Neural crest cell (in vitro differentiated cells): ENCODE results near the gene PICK1. TPM values are rescaled to one million over a fixed set of nuclear protein-coding genes. Genes with fewer than 3 reads are reported as not detected.

Experiments used
- DNase-seq: peaks from one replicate; pipeline ENCODE4 v3.0.0; 2021; ENCODE audit warnings: low read depth, mixed read lengths, low spot score
- H3K27ac Mint-ChIP-seq: one replicate; pipeline ENCODE4 v1.8.0; 2021; ENCODE audit warnings: mild to moderate bottlenecking, mixed read lengths; ENCODE audit not compliant: unreplicated experiment
- H3K27me3 Mint-ChIP-seq: 2 replicates; pipeline ENCODE4 v1.8.0; 2021; ENCODE audit warnings: low read depth, mild to moderate bottlenecking, mixed read lengths
- H3K36me3 Mint-ChIP-seq: 2 replicates; pipeline ENCODE4 v1.8.0; 2021; ENCODE audit warnings: low read depth, mild to moderate bottlenecking, mixed read lengths
- H3K4me1 Mint-ChIP-seq: 2 replicates; pipeline ENCODE4 v1.8.0; 2021; ENCODE audit warnings: mixed read lengths
- H3K4me3 Mint-ChIP-seq: one replicate; pipeline ENCODE4 v1.8.0; 2021; ENCODE audit warnings: mild to moderate bottlenecking, mixed read lengths
- H3K9me3 Mint-ChIP-seq: 2 replicates; pipeline ENCODE4 v1.8.0; 2021; ENCODE audit warnings: mixed read lengths
- total RNA-seq: library from RNA; stranded (reverse); gene quantifications from 2 replicates; pipeline ENCODE4 v1.2.1, GENCODE V29; 2021
- TF ChIP-seq, protein P1 (sequence below): fragments of 200-600 bp; sonication (generic); conservative IDR thresholded peaks from 2 replicates; pipeline ENCODE4 v1.5.0; 2021; ENCODE audit warnings: antibody characterized with exemption, mild to moderate bottlenecking

PICK1 gene
- total RNA-seq, 1 donor from 2014 or later = 24.0 TPM

DNA sequence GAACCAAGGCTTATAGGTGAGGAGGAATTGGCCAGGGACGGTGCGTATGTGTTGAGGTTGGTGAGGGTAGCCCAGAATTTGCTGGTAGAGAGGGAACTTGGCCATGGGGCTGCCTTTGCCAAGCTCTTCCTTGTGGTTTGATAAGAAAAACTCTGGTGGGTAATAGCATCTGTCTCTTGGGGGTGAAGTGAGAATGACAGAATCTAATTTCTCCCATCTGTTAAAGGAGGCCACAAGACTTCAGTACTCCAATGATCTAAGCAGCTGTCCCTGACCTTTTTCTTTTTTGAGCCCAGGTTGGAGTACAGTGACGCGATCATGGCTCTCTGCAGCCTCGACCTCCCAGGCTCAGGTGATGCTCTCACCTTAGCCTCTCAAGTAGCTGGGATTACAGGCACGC lies 36.0 kb upstream of the PICK1 start:
- TF ChIP-seq, protein P1, sequence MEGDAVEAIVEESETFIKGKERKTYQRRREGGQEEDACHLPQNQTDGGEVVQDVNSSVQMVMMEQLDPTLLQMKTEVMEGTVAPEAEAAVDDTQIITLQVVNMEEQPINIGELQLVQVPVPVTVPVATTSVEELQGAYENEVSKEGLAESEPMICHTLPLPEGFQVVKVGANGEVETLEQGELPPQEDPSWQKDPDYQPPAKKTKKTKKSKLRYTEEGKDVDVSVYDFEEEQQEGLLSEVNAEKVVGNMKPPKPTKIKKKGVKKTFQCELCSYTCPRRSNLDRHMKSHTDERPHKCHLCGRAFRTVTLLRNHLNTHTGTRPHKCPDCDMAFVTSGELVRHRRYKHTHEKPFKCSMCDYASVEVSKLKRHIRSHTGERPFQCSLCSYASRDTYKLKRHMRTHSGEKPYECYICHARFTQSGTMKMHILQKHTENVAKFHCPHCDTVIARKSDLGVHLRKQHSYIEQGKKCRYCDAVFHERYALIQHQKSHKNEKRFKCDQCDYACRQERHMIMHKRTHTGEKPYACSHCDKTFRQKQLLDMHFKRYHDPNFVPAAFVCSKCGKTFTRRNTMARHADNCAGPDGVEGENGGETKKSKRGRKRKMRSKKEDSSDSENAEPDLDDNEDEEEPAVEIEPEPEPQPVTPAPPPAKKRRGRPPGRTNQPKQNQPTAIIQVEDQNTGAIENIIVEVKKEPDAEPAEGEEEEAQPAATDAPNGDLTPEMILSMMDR = no peak
- Mint-ChIP-seq H3K27me3 (no peaks in the 10 kb centered on the region), H3K4me3 (peak overlapping the region; percentile 52), H3K9me3 (no peaks in the 10 kb centered on the region), H3K36me3 (no peaks in the 10 kb centered on the region), H3K4me1 (peaks cover 68% of the 10 kb centered on the region), H3K27ac (peak overlapping the region; percentile 86)
- no peak for DNase-seq

DNA sequence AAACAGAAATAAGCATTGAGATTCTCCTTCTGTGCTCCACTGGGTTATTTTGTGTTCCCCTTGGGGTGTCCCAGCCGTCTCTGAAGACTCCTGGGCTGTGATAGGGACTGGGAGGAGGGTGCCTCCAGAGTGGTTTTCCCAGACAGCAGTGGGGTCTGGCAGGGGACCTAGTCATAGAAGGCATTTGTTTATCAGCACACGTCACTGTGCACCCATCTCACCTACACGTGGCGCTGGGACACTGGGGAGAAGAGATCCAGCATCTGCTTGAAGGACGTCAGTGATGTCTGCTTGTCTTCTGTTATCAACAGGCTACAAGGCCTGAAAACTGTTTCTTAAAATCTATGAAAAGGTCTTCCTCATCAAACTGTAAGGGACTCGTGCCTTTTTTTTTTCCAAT lies 34.2 kb upstream of the PICK1 start:
- H3K9me3 Mint-ChIP-seq = no peaks in the 10 kb centered on the region
- no peak for DNase-seq
- H3K36me3 Mint-ChIP-seq = no peaks in the 10 kb centered on the region
- peak overlapping the region; percentile 71 for H3K27ac Mint-ChIP-seq
- TF ChIP-seq, protein P1 = no peak
- H3K4me1 Mint-ChIP-seq = peaks cover 68% of the 10 kb centered on the region
- no peak overlapping the region for H3K4me3 Mint-ChIP-seq
- no peaks in the 10 kb centered on the region for H3K27me3 Mint-ChIP-seq

DNA sequence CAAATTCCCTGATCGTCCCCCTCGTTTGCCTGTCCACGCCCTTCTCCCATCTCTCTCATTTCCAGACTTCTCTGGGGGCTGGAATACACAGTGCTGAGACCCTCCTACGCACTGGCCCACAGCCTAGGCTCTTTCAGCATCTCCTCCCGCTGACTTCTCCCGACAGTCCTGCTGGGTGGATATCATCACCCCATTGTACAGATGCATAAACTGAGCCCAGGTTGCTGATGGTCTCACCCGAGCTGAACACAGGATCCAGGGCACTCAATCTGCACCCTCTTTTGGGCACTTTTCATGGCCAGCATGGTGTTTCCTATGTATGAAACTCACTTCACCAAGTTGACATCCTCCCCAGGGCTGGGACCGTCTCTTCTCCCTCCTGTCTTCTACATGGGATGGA lies 31.7 kb upstream of the PICK1 start:
- no peak for DNase-seq
- peak overlapping the region; percentile 16 for H3K4me3 Mint-ChIP-seq
- H3K9me3 Mint-ChIP-seq = no peaks in the 10 kb centered on the region
- no peaks in the 10 kb centered on the region for H3K27me3 Mint-ChIP-seq
- no peaks in the 10 kb centered on the region for H3K36me3 Mint-ChIP-seq
- H3K27ac Mint-ChIP-seq = peak overlapping the region; percentile 30
- H3K4me1 Mint-ChIP-seq = peaks cover 81% of the 10 kb centered on the region
- TF ChIP-seq, protein P1 = no peak

DNA sequence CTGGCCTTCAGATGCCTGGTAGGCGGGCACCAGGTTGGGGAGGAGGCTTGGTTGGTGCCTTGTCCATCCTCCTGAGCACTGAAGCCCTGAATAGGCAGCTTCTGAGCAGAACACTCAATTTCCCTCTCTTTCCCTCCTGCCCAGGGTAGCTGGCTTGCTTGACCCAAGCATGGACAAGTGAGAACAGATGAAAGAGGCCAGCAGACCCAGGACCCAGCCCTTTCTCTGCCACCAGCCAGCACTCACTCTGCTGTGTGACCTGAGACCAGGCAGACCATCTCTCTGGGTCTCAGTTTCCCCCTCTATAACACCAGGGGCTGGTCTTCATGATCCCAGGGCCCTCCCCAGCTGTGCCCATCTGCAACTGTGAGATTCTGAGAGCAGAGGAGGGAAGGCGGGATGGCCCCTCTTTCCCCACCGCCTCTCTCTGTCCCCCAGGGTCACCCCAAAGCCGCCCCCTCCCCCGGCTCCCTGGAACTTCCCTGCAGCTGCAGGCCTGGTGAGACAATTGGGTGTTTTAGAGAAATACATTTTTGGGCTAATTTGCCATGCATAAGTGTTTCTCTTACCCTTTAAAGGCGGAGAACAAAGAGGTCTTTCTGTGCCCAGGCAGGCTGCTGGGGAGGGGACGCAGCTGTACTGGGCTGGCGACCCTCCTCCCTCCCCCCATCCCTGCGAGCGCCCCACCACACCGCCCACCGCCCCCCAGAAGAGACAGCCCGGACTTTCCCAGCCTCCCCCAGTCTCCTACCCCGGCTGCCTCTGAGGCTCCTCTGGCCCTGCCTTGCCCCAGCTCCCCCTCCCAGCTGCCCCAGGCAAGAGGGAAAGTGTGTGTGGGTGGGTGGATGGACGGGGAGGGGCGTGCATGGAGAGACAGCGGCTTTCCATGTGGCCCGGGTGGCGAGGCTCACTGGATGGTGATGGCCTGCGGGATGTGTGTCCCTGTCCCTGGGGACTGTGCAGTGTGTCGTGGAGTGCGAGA lies 30.8 kb upstream of the PICK1 start:
- Mint-ChIP-seq H3K27ac (peak overlapping the region; percentile 98), H3K4me1 (peaks cover 81% of the 10 kb centered on the region), H3K36me3 (no peaks in the 10 kb centered on the region), H3K9me3 (no peaks in the 10 kb centered on the region), H3K4me3 (peak overlapping the region; percentile 81), H3K27me3 (no peaks in the 10 kb centered on the region)
- DNase-seq = peak; percentile 66
- TF ChIP-seq, protein P1 = no peak

DNA sequence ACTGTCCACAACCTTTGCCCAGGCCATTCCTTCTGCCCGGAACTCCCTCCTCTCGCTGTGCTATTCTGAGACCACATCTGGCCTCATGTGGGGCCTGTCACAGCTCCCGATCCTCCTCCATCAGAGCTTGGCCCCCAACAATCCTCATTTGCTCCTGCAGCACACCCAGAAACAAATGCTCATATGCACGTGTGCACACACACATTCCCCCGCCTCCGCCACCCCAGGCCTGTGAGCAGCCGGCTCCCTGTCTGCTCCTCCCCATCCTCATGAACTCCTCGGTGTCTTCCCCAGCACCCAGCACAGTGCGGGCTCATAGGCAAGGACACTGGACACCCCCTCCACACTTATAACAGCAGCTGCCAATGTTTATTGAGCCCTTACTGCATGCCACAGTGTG lies 29.7 kb upstream of the PICK1 start:
- TF ChIP-seq, protein P1 = no peak
- H3K27ac Mint-ChIP-seq = peak overlapping the region; percentile 53
- peak overlapping the region; percentile 81 for H3K4me3 Mint-ChIP-seq
- H3K27me3 Mint-ChIP-seq = no peaks in the 10 kb centered on the region
- no peaks in the 10 kb centered on the region for H3K9me3 Mint-ChIP-seq
- no peaks in the 10 kb centered on the region for H3K36me3 Mint-ChIP-seq
- no peak for DNase-seq
- peaks cover 92% of the 10 kb centered on the region for H3K4me1 Mint-ChIP-seq
